ENCODE measurements around the gene DUSP10. TPM values are rescaled to one million over a fixed set of nuclear protein-coding genes. Genes with fewer than 3 reads are reported as not detected.

Gene DUSP10
- total RNA-seq, 1 donor from 2014 or later: 19.6 TPM

DNA sequence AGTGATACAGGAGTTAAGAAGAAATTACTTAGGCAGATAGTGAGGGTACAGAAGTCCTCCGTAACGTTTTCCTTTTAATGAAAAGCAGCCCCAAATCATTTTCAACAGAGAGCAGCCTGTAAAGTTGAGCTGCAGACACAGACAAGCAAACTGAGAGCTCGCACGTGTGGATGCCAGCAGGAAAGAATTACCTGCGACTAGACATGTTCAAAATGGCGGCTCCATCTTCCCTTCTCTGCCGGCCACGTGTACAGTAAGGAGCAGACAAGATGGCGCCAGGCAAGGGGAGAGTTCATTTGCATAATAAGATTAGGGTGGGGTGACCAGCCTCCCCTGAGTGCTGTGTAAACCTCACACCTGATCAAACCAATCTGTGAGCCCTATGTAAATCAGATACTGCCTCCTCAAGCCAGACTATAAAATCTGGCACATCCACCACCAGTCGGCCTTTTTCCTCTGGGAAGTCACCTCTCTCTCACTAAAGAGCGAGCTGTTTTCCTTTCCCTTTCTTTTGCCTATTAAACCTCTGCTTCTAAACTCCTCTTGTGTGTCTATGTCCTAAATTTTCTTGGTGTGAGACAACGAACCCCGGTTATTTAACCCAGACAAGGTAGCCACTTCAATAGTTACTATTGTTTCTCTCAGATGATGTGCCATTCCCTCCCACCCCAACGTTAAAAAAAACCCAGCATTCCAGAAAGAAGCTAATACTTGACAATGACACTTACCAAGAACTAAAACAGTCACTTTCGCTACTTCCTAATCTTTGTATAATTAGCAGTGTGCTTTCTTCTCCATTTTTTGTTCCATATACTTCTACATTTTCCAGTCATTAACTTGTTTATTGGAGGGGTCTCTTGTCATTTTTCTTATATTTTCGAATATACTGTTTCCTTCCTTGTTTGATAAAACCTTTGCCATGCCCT is 27.4 kb downstream of the DUSP10 start:
- H3K9me3 Mint-ChIP-seq: no peaks in the 10 kb centered on the region
- peaks cover 7% of the 10 kb centered on the region for H3K36me3 Mint-ChIP-seq
- no peak for TF ChIP-seq CTCF (conservative IDR thresholded peaks at IDR 0.05)
- H3K4me1 Mint-ChIP-seq (ENCODE audit: unreplicated experiment): peaks cover 60% of the 10 kb centered on the region
- DNase-seq (ENCODE audit: extremely low spot score, unreplicated experiment): no peak
- H3K27ac Mint-ChIP-seq: peak overlapping the region; percentile 7
- peak overlapping the region; percentile 20 for H3K4me3 Mint-ChIP-seq
- no peaks in the 10 kb centered on the region for H3K27me3 Mint-ChIP-seq

GRCh38 chr1:221712776-221713431 is 29.0 kb downstream of the DUSP10 start:
- H3K4me1 Mint-ChIP-seq (ENCODE audit: unreplicated experiment): peaks cover 57% of the 10 kb centered on the region
- H3K27me3 Mint-ChIP-seq: no peaks in the 10 kb centered on the region
- H3K27ac Mint-ChIP-seq: peak overlapping the region; percentile 48
- peaks cover 7% of the 10 kb centered on the region for H3K36me3 Mint-ChIP-seq
- DNase-seq (ENCODE audit: extremely low spot score, unreplicated experiment): no peak
- no peaks in the 10 kb centered on the region for H3K9me3 Mint-ChIP-seq
- no peak for TF ChIP-seq CTCF (conservative IDR thresholded peaks at IDR 0.05)
- no peak overlapping the region for H3K4me3 Mint-ChIP-seq

DNA sequence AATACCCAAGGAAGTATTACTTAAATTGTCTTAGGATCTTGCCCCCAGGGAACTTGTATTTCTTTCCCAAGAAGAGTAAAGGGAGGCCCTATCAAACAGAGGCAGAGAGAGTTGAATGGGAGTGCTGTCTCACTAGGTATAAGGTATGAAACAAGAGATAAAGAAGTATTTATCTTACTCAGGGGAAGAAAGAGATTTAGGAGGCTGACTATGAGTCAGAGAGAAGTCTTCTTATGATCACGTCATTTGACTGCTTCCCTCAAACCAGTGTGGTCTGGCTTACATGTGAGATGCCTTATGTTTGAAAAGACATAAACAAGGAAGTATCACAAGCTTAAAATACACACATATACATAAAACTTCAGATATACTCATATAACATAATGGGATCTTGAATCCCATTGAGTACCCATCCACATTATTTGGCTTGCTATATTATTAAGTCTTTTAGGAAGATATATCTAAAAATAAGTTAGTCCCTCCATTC is 29.6 kb downstream of the DUSP10 start:
- Mint-ChIP-seq H3K4me3 (no peak overlapping the region), H3K9me3 (no peaks in the 10 kb centered on the region), H3K27ac (peak overlapping the region; percentile 48), H3K27me3 (no peaks in the 10 kb centered on the region), H3K36me3 (peaks cover 7% of the 10 kb centered on the region), H3K4me1 (ENCODE audit: unreplicated experiment) (peaks cover 52% of the 10 kb centered on the region)
- DNase-seq (ENCODE audit: extremely low spot score, unreplicated experiment): no peak
- no peak for TF ChIP-seq CTCF (conservative IDR thresholded peaks at IDR 0.05)

DNA sequence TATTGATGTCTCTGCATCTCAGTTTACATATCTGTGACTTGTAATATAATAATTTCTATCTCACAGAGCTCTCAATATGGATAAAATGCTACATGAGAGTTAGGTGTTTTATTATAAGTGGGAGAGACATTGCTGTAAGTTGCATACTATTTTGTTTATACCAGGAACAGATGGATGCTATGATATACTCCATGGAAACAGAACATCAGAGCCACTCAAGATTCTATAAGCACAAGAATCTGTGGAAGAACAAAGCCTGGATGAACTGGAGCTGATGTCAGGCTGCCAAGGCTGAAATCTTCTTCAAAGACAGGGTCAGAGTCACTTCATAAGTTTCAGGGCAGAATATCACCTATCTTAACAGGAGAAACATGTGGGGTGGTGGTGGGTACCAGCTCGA is 30.2 kb downstream of the DUSP10 start:
- H3K4me3 Mint-ChIP-seq: no peak overlapping the region

More for the DNA sequence above, 30.2 kb downstream of the DUSP10 start:
- peak overlapping the region; percentile 4 for H3K27ac Mint-ChIP-seq
- no peaks in the 10 kb centered on the region for H3K9me3 Mint-ChIP-seq
- peaks cover 46% of the 10 kb centered on the region for H3K4me1 Mint-ChIP-seq (ENCODE audit: unreplicated experiment)
- H3K27me3 Mint-ChIP-seq: no peaks in the 10 kb centered on the region
- peaks cover 3% of the 10 kb centered on the region for H3K36me3 Mint-ChIP-seq
- DNase-seq (ENCODE audit: extremely low spot score, unreplicated experiment): no peak
- TF ChIP-seq CTCF (conservative IDR thresholded peaks at IDR 0.05): no peak

Data from type B pancreatic cell (in vitro differentiated cells).